Rectal smooth muscle tissue (tissue), 1 donor: ENCODE measurements around the gene PHF21B.

ENCODE experiments used
- H3K27ac ChIP-seq: one replicate; pipeline ENCODE4 v1.7.0; 2013; ENCODE audit warnings: low read depth, low read length, inconsistent platforms
- H3K27me3 ChIP-seq: one replicate; pipeline ENCODE4 v1.7.0; 2013; ENCODE audit warnings: low read length; ENCODE audit not compliant: control insufficient read depth, insufficient read depth
- H3K36me3 ChIP-seq: one replicate; pipeline ENCODE4 v1.7.0; 2013; ENCODE audit warnings: low read length; ENCODE audit not compliant: control insufficient read depth, insufficient read depth
- H3K4me1 ChIP-seq: one replicate; pipeline ENCODE4 v1.7.0; 2013; ENCODE audit warnings: low read length; ENCODE audit not compliant: control insufficient read depth, insufficient read depth
- H3K4me3 ChIP-seq: one replicate; pipeline ENCODE4 v1.7.0; 2013; ENCODE audit warnings: low read length
- H3K9ac ChIP-seq: one replicate; pipeline ENCODE4 v1.7.0; 2013; ENCODE audit warnings: low read length

Gene PHF21B

DNA sequence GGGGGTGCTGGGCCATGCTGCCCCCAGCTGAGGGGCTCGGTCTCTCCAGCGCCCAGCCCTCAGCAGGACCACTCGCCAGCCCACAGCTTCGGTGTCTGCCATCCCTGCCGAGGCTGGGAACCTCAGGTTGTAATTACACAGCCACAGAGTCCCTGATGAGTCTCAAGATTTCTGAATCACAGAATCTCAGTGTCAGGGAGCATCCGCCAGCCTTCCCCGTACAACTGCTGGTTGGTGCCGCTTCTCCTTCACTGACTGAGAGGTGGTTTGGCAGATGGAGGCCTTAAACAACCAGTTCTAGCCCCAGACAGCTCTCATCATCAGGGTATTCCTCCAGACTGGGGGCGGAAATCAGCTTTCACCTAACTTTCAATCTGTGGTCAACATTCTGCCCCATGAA, 13.7 kb downstream of the PHF21B start:
- no peak overlapping the region for H3K4me3 ChIP-seq
- H3K27me3 ChIP-seq = peaks cover 2% of the 10 kb centered on the region
- H3K4me1 ChIP-seq = no peaks in the 10 kb centered on the region
- H3K27ac ChIP-seq = no peak overlapping the region
- H3K36me3 ChIP-seq = no peaks in the 10 kb centered on the region
- no peak overlapping the region for H3K9ac ChIP-seq

- H3K27me3 ChIP-seq = no peaks in the 10 kb centered on the region
- H3K27ac ChIP-seq = no peak overlapping the region
- H3K9ac ChIP-seq = no peak overlapping the region
- H3K4me1 ChIP-seq = no peaks in the 10 kb centered on the region
- H3K36me3 ChIP-seq = no peaks in the 10 kb centered on the region
- H3K4me3 ChIP-seq = no peak overlapping the region
Observed at GRCh38 chr22:44995715-44996114, 14.1 kb downstream of the PHF21B start.

GRCh38 chr22:44995105-44995514, 14.7 kb downstream of the PHF21B start:
- Histone ChIP-seq H3K9ac (no peak overlapping the region), H3K4me1 (no peaks in the 10 kb centered on the region), H3K27me3 (no peaks in the 10 kb centered on the region), H3K4me3 (no peak overlapping the region), H3K27ac (no peak overlapping the region), H3K36me3 (no peaks in the 10 kb centered on the region)

- Histone ChIP-seq H3K27me3 (no peaks in the 10 kb centered on the region), H3K36me3 (no peaks in the 10 kb centered on the region), H3K27ac (no peak overlapping the region), H3K4me3 (no peak overlapping the region), H3K4me1 (no peaks in the 10 kb centered on the region), H3K9ac (no peak overlapping the region)
Observed at GRCh38 chr22:44994399-44995104, 15.3 kb downstream of the PHF21B start.

DNA sequence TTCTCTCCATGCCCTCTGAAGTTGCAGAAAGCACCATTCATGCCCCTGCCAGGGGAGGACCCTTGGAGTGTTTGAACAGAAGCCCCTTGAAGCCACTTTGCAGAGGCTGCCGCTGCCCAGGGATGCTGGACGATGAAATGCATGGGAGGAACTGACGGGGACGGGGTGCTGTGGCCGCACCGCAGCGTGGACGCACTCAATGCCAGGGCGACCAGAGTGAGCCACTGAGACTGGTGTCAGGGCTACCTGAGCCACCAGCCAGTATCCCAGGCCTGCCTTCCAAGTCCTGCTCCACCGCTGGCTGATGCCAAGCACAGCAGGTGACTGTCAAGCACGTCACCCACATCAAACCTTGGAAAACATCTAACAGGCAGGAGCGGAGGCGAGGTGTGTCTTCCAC, 17.6 kb downstream of the PHF21B start:
- H3K27ac ChIP-seq = no peak overlapping the region
- no peak overlapping the region for H3K4me3 ChIP-seq
- H3K9ac ChIP-seq = no peak overlapping the region
- H3K36me3 ChIP-seq = no peaks in the 10 kb centered on the region
- no peaks in the 10 kb centered on the region for H3K27me3 ChIP-seq
- H3K4me1 ChIP-seq = no peaks in the 10 kb centered on the region

- no peaks in the 10 kb centered on the region for H3K27me3 ChIP-seq
- H3K4me1 ChIP-seq = no peaks in the 10 kb centered on the region
- H3K36me3 ChIP-seq = no peaks in the 10 kb centered on the region
- H3K27ac ChIP-seq = no peak overlapping the region
- no peak overlapping the region for H3K4me3 ChIP-seq
- H3K9ac ChIP-seq = no peak overlapping the region
Observed at GRCh38 chr22:44991218-44991617, 18.6 kb downstream of the PHF21B start.

DNA sequence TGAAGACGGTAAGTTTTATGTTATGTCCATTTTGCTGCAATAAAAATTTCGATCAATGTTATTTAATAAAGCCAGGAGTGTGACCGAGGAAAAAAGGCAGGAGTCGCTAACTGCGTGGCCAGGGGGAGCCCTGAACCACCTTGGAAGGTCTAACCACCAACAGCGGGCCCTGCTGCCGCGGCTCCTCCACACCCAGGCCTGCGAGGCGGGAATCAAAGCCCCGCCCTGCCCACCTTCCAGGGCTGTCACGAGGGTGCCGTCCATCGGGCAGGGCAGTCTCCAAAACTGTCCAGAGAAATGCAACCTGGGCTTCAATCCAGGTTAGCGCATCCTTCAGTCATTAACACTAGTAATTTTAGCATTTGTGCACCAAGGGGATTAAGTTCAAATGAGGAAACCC, 19.0 kb downstream of the PHF21B start:
- Histone ChIP-seq H3K9ac (no peak overlapping the region), H3K27me3 (no peaks in the 10 kb centered on the region), H3K36me3 (no peaks in the 10 kb centered on the region), H3K27ac (no peak overlapping the region), H3K4me1 (no peaks in the 10 kb centered on the region), H3K4me3 (no peak overlapping the region)

DNA sequence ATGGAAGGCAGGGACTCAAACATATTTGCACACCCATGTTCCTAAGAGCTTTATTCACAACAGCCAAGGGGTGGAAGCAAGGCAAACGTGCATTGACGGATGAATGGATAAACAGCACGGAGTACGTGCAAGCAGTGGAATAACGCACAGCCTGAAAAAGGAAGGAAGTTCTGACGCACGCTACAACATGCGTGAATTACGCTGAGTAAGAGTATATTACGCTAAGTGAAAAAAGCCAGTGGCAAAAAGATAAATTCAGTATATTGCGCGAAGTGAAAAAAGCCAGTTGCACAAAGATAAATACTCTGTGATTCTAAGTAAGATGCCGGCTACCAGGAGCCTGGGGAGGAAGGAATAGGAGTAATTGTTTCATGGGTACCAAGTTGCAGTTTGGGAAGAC, 19.5 kb downstream of the PHF21B start:
- Histone ChIP-seq H3K4me3 (no peak overlapping the region), H3K36me3 (no peaks in the 10 kb centered on the region), H3K27ac (no peak overlapping the region), H3K4me1 (no peaks in the 10 kb centered on the region), H3K9ac (no peak overlapping the region), H3K27me3 (no peaks in the 10 kb centered on the region)

DNA sequence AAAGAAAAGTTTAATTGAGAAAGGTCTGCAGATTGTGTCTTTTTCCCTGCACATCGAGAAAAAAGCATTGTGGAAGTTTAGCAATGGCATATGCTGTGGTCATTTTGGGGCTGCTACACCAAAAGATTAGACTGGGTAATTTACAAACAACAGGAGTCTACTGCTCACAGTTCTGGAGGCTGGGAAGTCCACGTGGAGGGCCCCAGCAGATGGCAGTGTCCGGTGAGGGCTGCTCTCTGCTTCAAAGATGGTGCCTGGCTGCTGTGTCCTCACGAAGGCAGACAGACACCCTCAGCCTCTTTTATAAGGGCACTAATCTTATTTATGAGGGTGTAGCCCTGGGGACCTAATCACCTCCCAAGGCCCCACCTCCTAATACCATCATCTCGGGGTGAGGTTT, 21.1 kb downstream of the PHF21B start:
- no peak overlapping the region for H3K4me3 ChIP-seq
- no peaks in the 10 kb centered on the region for H3K4me1 ChIP-seq
- H3K36me3 ChIP-seq = no peaks in the 10 kb centered on the region

GRCh38 chr22:44986926-44987325, 22.9 kb downstream of the PHF21B start:
- Histone ChIP-seq H3K27ac (no peak overlapping the region), H3K27me3 (peaks cover 2% of the 10 kb centered on the region), H3K36me3 (no peaks in the 10 kb centered on the region), H3K4me1 (no peaks in the 10 kb centered on the region), H3K9ac (no peak overlapping the region), H3K4me3 (no peak overlapping the region)

More for the DNA sequence above, 21.1 kb downstream of the PHF21B start:
- no peak overlapping the region for H3K9ac ChIP-seq
- no peak overlapping the region for H3K27ac ChIP-seq
- no peaks in the 10 kb centered on the region for H3K27me3 ChIP-seq

GRCh38 chr22:44985906-44986527, 23.8 kb downstream of the PHF21B start:
- Histone ChIP-seq H3K27ac (no peak overlapping the region), H3K27me3 (peaks cover 5% of the 10 kb centered on the region), H3K36me3 (no peaks in the 10 kb centered on the region), H3K9ac (no peak overlapping the region), H3K4me1 (no peaks in the 10 kb centered on the region), H3K4me3 (no peak overlapping the region)

DNA sequence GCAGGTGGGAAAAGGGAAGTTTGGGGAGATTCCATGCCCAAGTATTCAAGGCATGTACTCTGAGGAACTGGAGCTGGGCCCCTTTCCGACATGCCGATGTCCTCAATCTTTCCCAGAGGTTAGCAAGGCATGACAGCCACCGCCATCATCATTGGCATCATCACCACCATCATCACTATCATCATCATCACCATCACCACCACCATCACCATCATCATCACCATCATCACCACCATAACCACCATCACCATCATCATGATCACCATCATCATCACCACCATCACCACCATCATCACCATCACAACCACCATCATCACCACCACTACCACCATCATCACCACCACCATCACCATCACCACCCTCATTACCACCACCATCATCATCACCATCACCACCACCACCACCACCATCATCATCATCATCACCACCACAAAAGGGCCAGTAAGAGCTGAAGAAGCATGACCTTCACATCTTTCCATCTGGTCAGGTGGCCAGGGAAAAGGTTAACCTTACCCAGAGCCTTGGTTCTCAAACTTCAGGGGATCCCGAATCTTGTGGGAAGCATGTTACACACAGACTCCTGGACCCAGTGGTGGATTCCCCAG, 25.8 kb downstream of the PHF21B start:
- H3K36me3 ChIP-seq = no peaks in the 10 kb centered on the region
- no peak overlapping the region for H3K4me3 ChIP-seq
- no peaks in the 10 kb centered on the region for H3K4me1 ChIP-seq
- no peak overlapping the region for H3K9ac ChIP-seq
- H3K27ac ChIP-seq = no peak overlapping the region
- H3K27me3 ChIP-seq = peaks cover 5% of the 10 kb centered on the region

DNA sequence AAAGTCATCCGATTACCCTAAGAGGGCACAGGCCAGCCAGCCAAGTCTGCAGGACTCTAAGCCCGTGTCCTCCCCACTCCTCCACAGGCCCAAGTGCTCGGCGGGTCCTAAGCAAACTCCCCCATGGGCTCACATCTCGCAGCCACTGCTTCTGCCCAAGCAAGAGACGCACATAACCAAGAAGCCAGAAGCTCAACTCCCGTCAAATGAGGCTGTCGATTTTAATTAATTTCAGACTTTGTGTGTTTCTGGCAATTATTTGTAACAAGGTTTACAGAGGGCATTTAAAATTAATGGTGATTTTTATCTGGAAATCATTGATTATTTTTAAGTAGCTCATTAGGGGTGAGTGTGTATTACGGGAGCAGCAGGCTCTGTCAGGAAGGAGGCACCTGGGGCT, 27.4 kb downstream of the PHF21B start:
- H3K4me1 ChIP-seq = no peaks in the 10 kb centered on the region
- H3K4me3 ChIP-seq = no peak overlapping the region
- no peak overlapping the region for H3K9ac ChIP-seq
- peaks cover 5% of the 10 kb centered on the region for H3K27me3 ChIP-seq
- H3K36me3 ChIP-seq = no peaks in the 10 kb centered on the region
- no peak overlapping the region for H3K27ac ChIP-seq
